Lower lobe of right lung (tissue), 2 donors: Measurements from ENCODE around the gene ACSM6. TPM values are rescaled to one million over a fixed set of nuclear protein-coding genes. Genes with fewer than 3 reads are reported as not detected.

ENCODE experiments used
- ATAC-seq, 2 donors: fragments of 200-7000 bp; cut with Tn5 transposase; one replicate each; pipeline ENCODE4 v1.9.1; 2020 to 2022; ENCODE audit warnings: mild to moderate bottlenecking in 2 of 2, moderate library complexity in 2 of 2
- DNase-seq: peaks from one replicate; pipeline ENCODE4 v3.0.0-alpha.2; 2020
- H3K27ac ChIP-seq: fragments of 200-600 bp; one replicate; pipeline ENCODE4 v1.8.0; 2022
- H3K27me3 ChIP-seq: fragments of 200-600 bp; one replicate; pipeline ENCODE4 v1.8.0; 2022; ENCODE audit warnings: low read depth
- H3K36me3 ChIP-seq: fragments of 200-600 bp; one replicate; pipeline ENCODE4 v1.8.0; 2022; ENCODE audit warnings: mild to moderate bottlenecking
- H3K4me1 ChIP-seq: fragments of 200-600 bp; one replicate; pipeline ENCODE4 v1.8.0; 2022
- H3K4me3 ChIP-seq: fragments of 200-600 bp; one replicate; pipeline ENCODE4 v1.8.0; 2022; ENCODE audit warnings: mild to moderate bottlenecking
- H3K9me3 ChIP-seq: fragments of 200-600 bp; one replicate; pipeline ENCODE4 v1.8.0; 2022
- CTCF ChIP-seq: fragments of 200-600 bp; IDR thresholded peaks from one replicate; pipeline ENCODE4 v1.8.0; 2022; ENCODE audit warnings: antibody characterized with exemption, mild to moderate bottlenecking
- intact Hi-C: fragments of 100-400 bp; cut with DNase I; formaldehyde crosslinking; loops from one replicate; pipeline ENCODE4 v1.11.0; 2022
- total RNA-seq: library from RNA; stranded (reverse); fragmentation: NEBNext Ultra II Directional; extraction: Animal tissue kit (Norgen Biotek cat#: 25700); gene quantifications from one replicate; pipeline ENCODE4 v1.2.1, GENCODE V29; 2021
- donor health status: DM: no; HTN: yes; CAD: no; lungs with severe emphysema.

ACSM6 gene
- total RNA-seq, 1 donor from 2014 or later, result not detected

GRCh38 chr10:95242581-95243317 is 48.7 kb downstream of the ACSM6 start:
- peaks cover 12% of the 10 kb centered on the region for H3K4me1 ChIP-seq
- intact Hi-C loops, result loop anchor here (10.0 kb wide), 1 partner anchor 122 kb away; no protein-coding TSS in a partner anchor
- no peak overlapping the region for H3K27ac ChIP-seq
- H3K9me3 ChIP-seq, result no peaks in the 10 kb centered on the region
- DNase-seq (no peak), ATAC-seq (peak; percentile 70 to 72)
- H3K36me3 ChIP-seq, result peaks cover 86% of the 10 kb centered on the region
- H3K27me3 ChIP-seq, result no peaks in the 10 kb centered on the region
- no peak overlapping the region for H3K4me3 ChIP-seq
- peak; percentile 50 for TF ChIP-seq CTCF

- H3K36me3 ChIP-seq, result peaks cover 80% of the 10 kb centered on the region
- intact Hi-C loops, result loop anchor here (10.0 kb wide), 1 partner anchor 122 kb away; no protein-coding TSS in a partner anchor
- peaks cover 17% of the 10 kb centered on the region for H3K4me1 ChIP-seq
- TF ChIP-seq CTCF, result no peak
- H3K27me3 ChIP-seq, result no peaks in the 10 kb centered on the region
- no peak overlapping the region for H3K4me3 ChIP-seq
- H3K27ac ChIP-seq, result no peak overlapping the region
- ATAC-seq, result no peak
- no peak for DNase-seq
- H3K9me3 ChIP-seq, result no peaks in the 10 kb centered on the region
Observed at GRCh38 chr10:95243318-95243617, 49.2 kb downstream of the ACSM6 start.

- Histone ChIP-seq H3K27me3 (no peaks in the 10 kb centered on the region), H3K4me1 (peaks cover 23% of the 10 kb centered on the region), H3K9me3 (no peaks in the 10 kb centered on the region), H3K36me3 (peaks cover 75% of the 10 kb centered on the region), H3K4me3 (no peak overlapping the region), H3K27ac (no peak overlapping the region)
- DNase-seq (no peak), ATAC-seq (no peak)
- no peak for TF ChIP-seq CTCF
- intact Hi-C loops, result loop anchor here (10.0 kb wide), 1 partner anchor 121 kb away; no protein-coding TSS in a partner anchor
Observed at GRCh38 chr10:95244152-95244551, 50.1 kb downstream of the ACSM6 start.

GRCh38 chr10:95245425-95246055 is 51.5 kb downstream of the ACSM6 start:
- intact Hi-C loops, result loop anchor here (10.0 kb wide), 1 partner anchor 119 kb away; no protein-coding TSS in a partner anchor
- DNase-seq (no peak), ATAC-seq (no peak)
- no peak for TF ChIP-seq CTCF
- H3K27me3 ChIP-seq, result no peaks in the 10 kb centered on the region
- peaks cover 35% of the 10 kb centered on the region for H3K4me1 ChIP-seq
- H3K9me3 ChIP-seq, result no peaks in the 10 kb centered on the region
- no peak overlapping the region for H3K4me3 ChIP-seq
- H3K36me3 ChIP-seq, result peaks cover 70% of the 10 kb centered on the region
- H3K27ac ChIP-seq, result no peak overlapping the region

GRCh38 chr10:95246582-95247051 is 52.6 kb downstream of the ACSM6 start:
- TF ChIP-seq CTCF, result peak; percentile 85
- Histone ChIP-seq H3K27me3 (no peaks in the 10 kb centered on the region), H3K9me3 (no peaks in the 10 kb centered on the region), H3K4me1 (peaks cover 40% of the 10 kb centered on the region), H3K4me3 (no peak overlapping the region), H3K36me3 (peaks cover 70% of the 10 kb centered on the region), H3K27ac (peak overlapping the region; percentile 25)
- DNase-seq (peak; percentile 65), ATAC-seq (peak; percentile 59 to 72)
- intact Hi-C loops, result loop anchor here (10.0 kb wide), 1 partner anchor 118 kb away; no protein-coding TSS in a partner anchor
